Ishikawa (cell line): Measurements from ENCODE around the gene TMED8.

Experiments used
- CEBPB ChIP-seq: IDR thresholded peaks from 2 replicates; pipeline ENCODE4 v1.6.1; 2012
- CREB1 ChIP-seq: IDR thresholded peaks from 2 replicates; pipeline ENCODE4 v1.6.1; 2012; ENCODE audit warnings: low read depth
- EGR1 ChIP-seq: IDR thresholded peaks from 2 replicates; pipeline ENCODE4 v1.6.1; 2012
- EP300 ChIP-seq: IDR thresholded peaks from 2 replicates; pipeline ENCODE4 v1.6.1; 2012; ENCODE audit warnings: borderline replicate concordance
- FOXM1 ChIP-seq: IDR thresholded peaks from 2 replicates; pipeline ENCODE4 v1.6.1; 2012; ENCODE audit warnings: low read depth, borderline replicate concordance
- NFIC ChIP-seq: IDR thresholded peaks from 2 replicates; pipeline ENCODE4 v1.6.1; 2012
- RAD21 ChIP-seq: IDR thresholded peaks from 2 replicates; pipeline ENCODE4 v1.6.1; 2012; ENCODE audit warnings: low read depth
- TAF1 ChIP-seq: IDR thresholded peaks from 2 replicates; pipeline ENCODE4 v1.6.1; 2012; ENCODE audit warnings: low read depth, mild to moderate bottlenecking
- TCF12 ChIP-seq: IDR thresholded peaks from 2 replicates; pipeline ENCODE4 v1.6.1; 2012; ENCODE audit warnings: low read depth
- TEAD4 ChIP-seq: IDR thresholded peaks from 2 replicates; pipeline ENCODE4 v1.6.1; 2012
- YY1 ChIP-seq: IDR thresholded peaks from 2 replicates; pipeline ENCODE4 v1.6.1; 2012; ENCODE audit warnings: low read depth
- ZBTB7A ChIP-seq: IDR thresholded peaks from 2 replicates; pipeline ENCODE4 v1.6.1; 2012; ENCODE audit warnings: low read depth
- TF ChIP-seq, protein P1 (sequence below): IDR thresholded peaks from 2 replicates; pipeline ENCODE4 v1.6.1; 2012
- TF ChIP-seq, protein P2 (sequence below): IDR thresholded peaks from 2 replicates; pipeline ENCODE4 v1.6.1; 2012; ENCODE audit warnings: low read depth, mild to moderate bottlenecking
- TF ChIP-seq, protein P3 (sequence below): IDR thresholded peaks from 2 replicates; pipeline ENCODE4 v1.6.1; 2012

TMED8 gene

DNA sequence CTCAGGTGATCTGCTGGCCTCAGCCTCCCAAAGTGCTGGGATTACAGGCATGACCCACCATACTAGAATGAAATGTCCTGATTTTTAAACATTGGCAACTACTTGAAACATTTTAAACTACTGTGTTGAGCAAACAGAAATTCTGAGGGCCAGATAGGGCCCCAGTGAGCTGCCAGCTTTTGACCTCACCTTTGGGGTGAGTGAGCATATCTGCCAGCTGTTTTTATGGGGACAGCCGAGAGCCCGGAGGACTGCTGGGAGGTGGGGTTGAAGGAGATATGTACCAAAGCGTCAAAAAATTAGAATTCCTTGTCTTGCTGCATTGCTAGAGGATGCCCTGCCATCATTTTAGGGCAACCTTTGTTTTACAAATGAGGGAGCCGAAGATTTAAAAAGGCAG lies 53.3 kb downstream of the TMED8 start:
- TF ChIP-seq, protein P1, sequence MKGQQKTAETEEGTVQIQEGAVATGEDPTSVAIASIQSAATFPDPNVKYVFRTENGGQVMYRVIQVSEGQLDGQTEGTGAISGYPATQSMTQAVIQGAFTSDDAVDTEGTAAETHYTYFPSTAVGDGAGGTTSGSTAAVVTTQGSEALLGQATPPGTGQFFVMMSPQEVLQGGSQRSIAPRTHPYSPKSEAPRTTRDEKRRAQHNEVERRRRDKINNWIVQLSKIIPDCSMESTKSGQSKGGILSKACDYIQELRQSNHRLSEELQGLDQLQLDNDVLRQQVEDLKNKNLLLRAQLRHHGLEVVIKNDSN = no peak

DNA sequence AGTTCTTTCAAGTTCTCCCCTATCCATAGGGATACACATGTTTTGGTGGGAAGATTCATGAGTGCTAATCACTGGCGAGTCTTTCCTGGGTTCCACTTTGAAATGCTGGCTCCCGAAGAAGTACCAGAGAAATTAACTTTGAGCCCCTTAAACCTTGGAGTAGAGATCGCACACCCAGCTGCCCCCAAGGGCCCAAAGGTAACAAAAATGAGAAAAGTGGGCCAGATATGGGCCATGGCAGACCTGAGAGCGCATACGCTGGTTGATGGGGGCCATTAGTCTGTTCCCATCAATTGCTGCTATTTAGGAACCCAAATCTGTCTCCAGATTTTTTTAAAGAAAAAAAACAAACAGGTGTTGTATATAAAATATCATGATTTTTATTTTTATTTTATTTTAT lies 53.9 kb downstream of the TMED8 start:
- TF ChIP-seq RAD21 = no peak

DNA sequence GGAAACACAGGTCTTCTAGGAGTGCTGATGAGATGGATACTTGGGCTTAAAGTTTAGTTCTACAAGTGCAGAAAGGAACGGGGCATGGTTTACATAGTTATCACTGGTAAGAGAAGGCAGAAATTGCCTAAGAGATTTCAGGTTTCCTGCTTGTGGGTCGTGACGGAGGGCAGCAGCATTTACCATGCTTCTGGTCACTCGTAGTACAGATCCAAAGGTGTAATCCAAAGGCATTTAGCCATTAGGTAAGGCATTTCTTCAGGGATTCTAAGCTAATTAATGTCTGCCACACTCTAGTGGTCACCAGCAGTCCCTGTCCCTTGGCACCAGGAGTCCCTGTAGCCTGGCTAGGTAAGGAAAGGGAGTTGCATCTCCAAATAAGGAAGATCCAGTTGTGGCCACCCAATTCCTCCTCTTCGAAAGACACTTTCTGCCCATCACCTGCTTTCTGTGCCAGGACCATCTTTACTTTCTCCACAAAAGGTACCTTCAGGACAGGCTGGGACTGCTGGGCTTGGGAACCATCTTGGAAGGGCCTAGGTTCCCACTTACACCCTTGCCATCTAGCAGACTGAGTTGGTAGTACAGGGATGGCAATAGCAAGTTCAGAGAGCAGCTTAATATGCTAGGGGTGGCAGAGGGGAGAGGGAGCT lies 54.5 kb downstream of the TMED8 start:
- TF ChIP-seq CEBPB = no peak
- TF ChIP-seq RAD21 = no peak
- no peak for TF ChIP-seq YY1
- TF ChIP-seq, protein P1 = no peak
- no peak for TF ChIP-seq EGR1
- no peak for TF ChIP-seq FOXM1
- TF ChIP-seq TCF12 = no peak
- TF ChIP-seq TEAD4 = no peak
- TF ChIP-seq CREB1 = no peak
- no peak for TF ChIP-seq TAF1
- TF ChIP-seq EP300 = no peak
- no peak for TF ChIP-seq NFIC
- TF ChIP-seq ZBTB7A = no peak
- TF ChIP-seq, protein P2, sequence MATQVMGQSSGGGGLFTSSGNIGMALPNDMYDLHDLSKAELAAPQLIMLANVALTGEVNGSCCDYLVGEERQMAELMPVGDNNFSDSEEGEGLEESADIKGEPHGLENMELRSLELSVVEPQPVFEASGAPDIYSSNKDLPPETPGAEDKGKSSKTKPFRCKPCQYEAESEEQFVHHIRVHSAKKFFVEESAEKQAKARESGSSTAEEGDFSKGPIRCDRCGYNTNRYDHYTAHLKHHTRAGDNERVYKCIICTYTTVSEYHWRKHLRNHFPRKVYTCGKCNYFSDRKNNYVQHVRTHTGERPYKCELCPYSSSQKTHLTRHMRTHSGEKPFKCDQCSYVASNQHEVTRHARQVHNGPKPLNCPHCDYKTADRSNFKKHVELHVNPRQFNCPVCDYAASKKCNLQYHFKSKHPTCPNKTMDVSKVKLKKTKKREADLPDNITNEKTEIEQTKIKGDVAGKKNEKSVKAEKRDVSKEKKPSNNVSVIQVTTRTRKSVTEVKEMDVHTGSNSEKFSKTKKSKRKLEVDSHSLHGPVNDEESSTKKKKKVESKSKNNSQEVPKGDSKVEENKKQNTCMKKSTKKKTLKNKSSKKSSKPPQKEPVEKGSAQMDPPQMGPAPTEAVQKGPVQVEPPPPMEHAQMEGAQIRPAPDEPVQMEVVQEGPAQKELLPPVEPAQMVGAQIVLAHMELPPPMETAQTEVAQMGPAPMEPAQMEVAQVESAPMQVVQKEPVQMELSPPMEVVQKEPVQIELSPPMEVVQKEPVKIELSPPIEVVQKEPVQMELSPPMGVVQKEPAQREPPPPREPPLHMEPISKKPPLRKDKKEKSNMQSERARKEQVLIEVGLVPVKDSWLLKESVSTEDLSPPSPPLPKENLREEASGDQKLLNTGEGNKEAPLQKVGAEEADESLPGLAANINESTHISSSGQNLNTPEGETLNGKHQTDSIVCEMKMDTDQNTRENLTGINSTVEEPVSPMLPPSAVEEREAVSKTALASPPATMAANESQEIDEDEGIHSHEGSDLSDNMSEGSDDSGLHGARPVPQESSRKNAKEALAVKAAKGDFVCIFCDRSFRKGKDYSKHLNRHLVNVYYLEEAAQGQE = no peak
- TF ChIP-seq, protein P3, sequence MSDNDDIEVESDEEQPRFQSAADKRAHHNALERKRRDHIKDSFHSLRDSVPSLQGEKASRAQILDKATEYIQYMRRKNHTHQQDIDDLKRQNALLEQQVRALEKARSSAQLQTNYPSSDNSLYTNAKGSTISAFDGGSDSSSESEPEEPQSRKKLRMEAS = no peak

DNA sequence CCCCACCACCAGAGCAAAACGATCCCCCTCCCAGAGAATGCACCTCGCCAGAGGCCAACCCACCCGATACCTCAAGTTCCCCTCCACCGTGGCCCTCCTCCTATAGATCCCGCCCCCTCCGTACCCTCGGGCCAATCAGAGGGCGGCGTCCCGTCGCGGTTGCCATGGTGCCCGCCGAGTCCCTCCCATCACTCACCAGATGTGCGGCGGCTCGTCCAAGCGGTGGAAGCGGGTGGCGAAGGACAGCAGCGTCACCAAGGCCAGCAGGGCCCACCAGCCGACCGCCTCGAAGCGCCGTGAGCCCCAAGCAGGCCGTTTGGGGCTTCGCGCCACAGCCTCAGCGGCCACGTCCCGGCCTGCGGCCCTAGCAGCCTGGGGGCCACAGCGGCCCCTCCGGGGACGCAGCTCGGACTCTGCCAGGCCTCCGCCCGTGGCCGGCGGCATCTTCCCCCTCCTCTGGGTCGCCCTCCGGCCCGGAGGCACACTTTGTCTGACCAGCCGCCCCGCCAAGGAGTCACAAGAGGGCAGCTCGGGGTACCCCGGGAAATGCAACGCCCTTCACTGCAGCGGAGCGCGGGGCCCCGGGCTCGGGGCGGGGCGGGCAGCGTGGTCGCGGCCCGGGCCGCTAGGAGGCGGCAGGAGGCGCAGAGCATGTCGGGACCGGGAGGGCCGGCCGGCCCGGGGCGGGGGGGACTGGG lies 56.5 kb downstream of the TMED8 start, which contains the start of gene POMT2:
Gene POMT2, minus strand, starts transcription at position 646 of the 698 bp plus-strand sequence. Its CDS starts 202 bp downstream, at position 444.
- no peak for TF ChIP-seq EP300
- no peak for TF ChIP-seq TCF12
- TF ChIP-seq NFIC = 0 out of 2 replicates have a peak, but pooled peaks have one; percentile 25
- peak; percentile 11; the same call in 1 of the 2 replicates for TF ChIP-seq CEBPB
- peak; percentile 49 for TF ChIP-seq TAF1

DNA sequence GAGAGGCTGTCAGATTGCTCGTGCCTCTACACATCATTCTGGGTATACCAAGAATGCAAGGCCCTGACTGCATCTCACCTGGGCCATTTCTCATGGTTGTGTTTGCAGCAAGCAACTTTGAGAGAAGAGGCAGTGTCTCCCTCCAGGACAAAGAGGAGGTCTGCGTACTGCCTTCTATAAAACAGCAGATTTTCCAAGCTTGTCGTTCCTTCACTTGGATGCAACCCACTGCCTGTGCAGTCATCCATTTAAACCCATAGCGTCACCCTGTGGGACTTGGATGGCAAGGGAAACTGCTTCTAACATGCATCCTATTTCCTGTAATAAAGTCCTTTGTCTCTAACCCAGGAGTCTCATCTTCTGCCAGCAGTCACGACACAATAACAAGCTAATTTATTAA lies 57.5 kb downstream of the TMED8 start:
- no peak for TF ChIP-seq CEBPB
- TF ChIP-seq, protein P2 = no peak
- TF ChIP-seq NFIC = no peak
- TF ChIP-seq RAD21 = no peak
- TF ChIP-seq EP300 = no peak
- no peak for TF ChIP-seq TCF12
- no peak for TF ChIP-seq TEAD4
- no peak for TF ChIP-seq CREB1
- TF ChIP-seq FOXM1 = no peak
- TF ChIP-seq TAF1 = no peak
- no peak for TF ChIP-seq EGR1
- TF ChIP-seq, protein P3 = no peak
- TF ChIP-seq YY1 = no peak
- no peak for TF ChIP-seq ZBTB7A
- TF ChIP-seq, protein P1 = no peak
